B cell (primary cell): ENCODE measurements around the gene LILRB1. TPM values are rescaled to one million over a fixed set of nuclear protein-coding genes. Genes with fewer than 3 reads are reported as not detected.
A peak's percentile ranks its signal among the peaks of the same experiment; 100 is the strongest.

ENCODE experiments used
- ATAC-seq: fragments of 200-7000 bp; cut with Tn5 transposase; one replicate; pipeline ENCODE4 v1.10.0; 2021; ENCODE audit warnings: low read depth, mild to moderate bottlenecking, moderate number of reproducible peaks, moderate library complexity
- CTCF ChIA-PET: fragments of 350-600 bp; sonication (Branson Sonifier 250); formaldehyde crosslinking; loops from one replicate; lab custom pipeline; 2021; ENCODE audit warnings: antibody characterized with exemption, inconsistent platforms; lab: Charles Lee
- POLR2A ChIA-PET: fragments of 350-600 bp; sonication (Branson Sonifier 250); formaldehyde crosslinking; loops from one replicate; lab custom pipeline; 2021; ENCODE audit warnings: antibody characterized with exemption; lab: Charles Lee
- DNase-seq: peaks from one replicate; pipeline ENCODE4 v3.0.0; 2013
- H2AFZ ChIP-seq: 2 replicates; pipeline ENCODE4 v1.6.1; 2012; ENCODE audit warnings: mild to moderate bottlenecking, low read depth, low read length; ENCODE audit not compliant: insufficient read depth, poor library complexity, severe bottlenecking
- H3K27ac ChIP-seq, 2 donors: 1 replicate in 1 of 2; 2 replicates in 1 of 2; pipeline ENCODE4 v1.5.1; 2012 to 2013; ENCODE audit warnings: low read length in 2 of 2, mild to moderate bottlenecking in 2 of 2, moderate library complexity in 1 of 2
- H3K27me3 ChIP-seq, 4 experiments: fragments of 200-600 bp in 1 of 4; sonication (generic) in 1 of 4; replicated peaks in 1 of 4; 1 replicate in 2 of 4; 2 replicates in 2 of 4; pipeline versions ENCODE4 v1.6.1 to v1.7.0; 2013 to 2016; ENCODE audit warnings: low read length in 3 of 4, mild to moderate bottlenecking in 2 of 4, mixed read lengths in 1 of 4, moderate library complexity in 1 of 4; ENCODE audit not compliant: insufficient read depth in 4 of 4, control insufficient read depth in 3 of 4; ENCODE audit errors: control extremely low read depth in 1 of 4
- H3K36me3 ChIP-seq, 2 experiments: replicated peaks in 1 of 2; 1 replicate in 1 of 2; 2 replicates in 1 of 2; pipeline versions ENCODE4 v1.6.1 to v1.7.1; 2013; ENCODE audit warnings: low read length in 1 of 2; ENCODE audit not compliant: insufficient read depth in 2 of 2, control insufficient read depth in 1 of 2; ENCODE audit errors: control extremely low read depth in 1 of 2, extremely low read depth in 1 of 2
- H3K4me1 ChIP-seq, 2 donors: fragments of 200-600 bp in 1 of 2; sonication (generic) in 1 of 2; 1 replicate in 1 of 2; 2 replicates in 1 of 2; pipeline versions ENCODE4 v1.5.1 to v1.6.1; 2013 to 2017; ENCODE audit warnings: low read length in 2 of 2; ENCODE audit not compliant: control insufficient read depth in 2 of 2, insufficient read depth in 2 of 2
- H3K4me2 ChIP-seq: replicated peaks from 2 replicates; pipeline ENCODE3; 2012; ENCODE audit warnings: mild to moderate bottlenecking, low read depth, low read length; ENCODE audit not compliant: poor library complexity, severe bottlenecking
- H3K4me3 ChIP-seq, 5 experiments: fragments of 200-600 bp in 1 of 5; sonication (generic) in 1 of 5; 1 replicate in 3 of 5; 2 replicates in 2 of 5; pipeline versions ENCODE4 v1.5.1 to v1.7.0; 2011 to 2016; ENCODE audit warnings: low read length in 4 of 5, mild to moderate bottlenecking in 4 of 5, low read depth in 2 of 5, control low read depth in 1 of 5, moderate library complexity in 1 of 5; ENCODE audit not compliant: insufficient read depth in 1 of 5; ENCODE audit errors: control extremely low read depth in 1 of 5, extremely low read depth in 1 of 5
- H3K79me2 ChIP-seq: fragments of 200-600 bp; sonication (generic); one replicate; pipeline ENCODE4 v1.6.0; 2016; ENCODE audit warnings: low read length; ENCODE audit not compliant: control insufficient read depth, insufficient read depth
- H3K9ac ChIP-seq: fragments of 200-600 bp; sonication (generic); 2 replicates; pipeline ENCODE4 v1.6.1; 2017; ENCODE audit warnings: mild to moderate bottlenecking, low read length, moderate library complexity
- H3K9me3 ChIP-seq, 3 donors: one replicate each; pipeline versions ENCODE4 v1.6.1 to v1.7.1; 2013; ENCODE audit warnings: low read length in 2 of 3; ENCODE audit not compliant: control insufficient read depth in 2 of 3, insufficient read depth in 1 of 3; ENCODE audit errors: control extremely low read depth in 1 of 3
- H4K20me1 ChIP-seq: 2 replicates; pipeline ENCODE4 v1.6.0; 2012; ENCODE audit warnings: mild to moderate bottlenecking, low read length; ENCODE audit not compliant: insufficient read depth, control insufficient read depth, poor library complexity, severe bottlenecking
- H3K27ac Mint-ChIP-seq: one replicate; pipeline ENCODE4 v1.8.0; 2021; ENCODE audit warnings: mixed read lengths
- H3K27me3 Mint-ChIP-seq: one replicate; pipeline ENCODE4 v1.8.0; 2021; ENCODE audit warnings: mixed read lengths
- H3K4me1 Mint-ChIP-seq: one replicate; pipeline ENCODE4 v1.8.0; 2021; ENCODE audit warnings: mixed read lengths
- H3K4me3 Mint-ChIP-seq: one replicate; pipeline ENCODE4 v1.8.0; 2021; ENCODE audit warnings: mixed read lengths
- H3K9me3 Mint-ChIP-seq: one replicate; pipeline ENCODE4 v1.8.0; 2022; ENCODE audit warnings: mixed read lengths; ENCODE audit not compliant: insufficient read depth
- CTCF ChIP-seq: fragments of 200-600 bp; IDR thresholded peaks from one replicate; pipeline ENCODE4 v1.8.0; 2022; ENCODE audit warnings: antibody characterized with exemption, mild to moderate bottlenecking
- EZH2 ChIP-seq: IDR thresholded peaks from 2 replicates; pipeline ENCODE4 v1.6.1; 2012; ENCODE audit warnings: borderline replicate concordance, low read depth, mild to moderate bottlenecking, moderate library complexity, low read length; ENCODE audit not compliant: insufficient read depth, poor library complexity, severe bottlenecking
- WGBS: methylation state at CpG from one replicate; pipeline ENCODE4 v1.1.5; 2013; ENCODE audit warnings: missing lambda C conversion rate; ENCODE audit not compliant: insufficient coverage; 5-methylcytosine and 5-hydroxymethylcytosine counted together
- intact Hi-C: fragments of 100-400 bp; cut with micrococcal nuclease; formaldehyde crosslinking; loops from one replicate; pipeline ENCODE4 v1.10.0; 2022
- polyA plus RNA-seq: library from polyadenylated mRNA; depleted of rRNA; stranded (reverse); fragments of >200 nt; gene quantifications from 2 replicates; pipeline ENCODE4 v1.2.3, GENCODE V29; 2012
- total RNA-seq, 2 donors: library from RNA; stranded (reverse); fragments of 120-200 nt in 1 of 2; gene quantifications; 1 replicate in 1 of 2; 2 replicates in 1 of 2; pipeline versions ENCODE4 v1.2.3 to v1.2.4, GENCODE V29; 2013 to 2022

Gene LILRB1
- total and polyA plus RNA-seq, 2 donors (not counting 1 experiment from before 2014, with no cell fraction given) = 138 to 170 TPM

DNA sequence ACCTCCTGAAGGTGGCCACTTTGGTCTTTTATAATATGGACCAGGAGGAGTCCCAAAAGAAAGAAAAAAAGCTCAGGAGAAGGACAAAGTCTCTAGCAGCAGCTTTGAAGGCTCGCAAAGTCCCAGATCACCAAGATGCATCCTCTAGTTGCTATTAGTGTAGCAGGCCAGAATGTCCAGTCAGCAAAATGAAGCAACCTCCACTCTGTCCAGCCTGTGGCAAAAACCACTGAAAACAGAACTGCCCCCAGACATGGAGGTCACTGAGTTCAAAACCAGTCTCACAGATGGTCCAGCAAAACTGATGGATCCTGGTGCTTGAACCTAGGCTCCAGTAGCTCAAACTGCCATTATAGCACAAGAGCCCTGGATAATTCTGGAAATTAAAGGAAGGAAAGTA lies 42.9 kb downstream of the LILRB1 start:
- Histone ChIP-seq H3K36me3 (no peaks in the 10 kb centered on the region), H3K79me2 (no peaks in the 10 kb centered on the region), H3K9ac (no peak overlapping the region), H2AFZ (no peak overlapping the region), H4K20me1 (no peaks in the 10 kb centered on the region), H3K9me3 (peaks cover 0 to 6% (median 3%) of the 10 kb centered on the region in 3 donors), H3K4me2 (no peak overlapping the region), H3K4me3 (no peak overlapping the region), H3K27me3 (peaks cover 0 to 16% (median 0%) of the 10 kb centered on the region in 4 experiments), H3K27ac (no peak overlapping the region), H3K4me1 (no peaks in the 10 kb centered on the region)
- intact Hi-C loops = no loop called here
- no peaks in the 10 kb centered on the region for H3K4me1 Mint-ChIP-seq
- DNase-seq (no peak), ATAC-seq (no peak)
- peaks cover 15% of the 10 kb centered on the region for H3K27me3 Mint-ChIP-seq
- peaks cover 11% of the 10 kb centered on the region for H3K9me3 Mint-ChIP-seq
- H3K4me3 Mint-ChIP-seq = no peak overlapping the region
- TF ChIP-seq EZH2 (no peak), CTCF (no peak)
- 100% methylated on average over 1 of the region's 1 CpG for WGBS
- H3K27ac Mint-ChIP-seq = no peak overlapping the region
- ChIA-PET CTCF (interaction anchor here (0.6 to 13.0 kb wide), 12 partner anchors 9 to 244 kb away, joined by 3 to 246 read pairs (median 8); no protein-coding TSS in a partner anchor), POLR2A (no interaction called here)

DNA sequence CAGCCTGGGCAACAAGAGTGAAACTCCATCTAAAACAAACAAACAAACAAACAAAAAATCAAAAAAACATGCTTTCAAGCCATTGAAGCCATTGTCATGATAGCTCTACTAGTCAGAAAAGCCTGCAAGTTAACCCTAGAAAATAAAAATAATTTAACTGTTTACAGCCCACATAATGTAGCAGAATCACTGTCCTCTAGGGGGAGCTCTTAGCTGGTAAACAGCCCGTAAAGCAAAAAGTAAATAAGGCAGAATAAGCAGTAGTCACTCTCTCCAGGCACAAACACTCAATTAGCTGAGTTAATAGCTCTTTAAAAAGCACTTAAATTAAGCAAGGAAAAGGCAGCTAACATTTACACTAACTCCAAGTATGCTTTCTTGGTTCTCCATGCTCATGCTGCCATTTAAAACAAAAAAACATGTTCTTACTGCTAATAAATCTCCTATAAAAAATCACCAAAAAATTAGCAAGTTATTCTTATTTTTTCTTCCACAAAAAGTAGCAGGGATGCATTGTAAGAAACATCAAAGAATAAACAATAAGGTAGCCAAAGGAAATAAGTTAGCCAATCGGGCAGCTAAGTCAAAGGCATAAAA lies 43.8 kb downstream of the LILRB1 start:
- Mint-ChIP-seq H3K4me3 (no peak overlapping the region), H3K27me3 (peaks cover 18% of the 10 kb centered on the region), H3K4me1 (no peaks in the 10 kb centered on the region), H3K9me3 (peaks cover 4% of the 10 kb centered on the region), H3K27ac (no peak overlapping the region)
- Histone ChIP-seq H4K20me1 (no peaks in the 10 kb centered on the region), H3K9me3 (peaks cover 0 to 4% (median 3%) of the 10 kb centered on the region in 3 donors), H3K4me1 (no peaks in the 10 kb centered on the region), H3K27me3 (peaks cover 0 to 16% (median 0%) of the 10 kb centered on the region in 4 experiments), H3K36me3 (no peaks in the 10 kb centered on the region), H3K4me3 (no peak overlapping the region), H2AFZ (no peak overlapping the region), H3K4me2 (no peak overlapping the region), H3K27ac (no peak overlapping the region), H3K79me2 (no peaks in the 10 kb centered on the region), H3K9ac (no peak overlapping the region)
- CTCF ChIA-PET = interaction anchor here (0.6 to 13.0 kb wide), 20 partner anchors 8 to 485 kb away, joined by 3 to 246 read pairs (median 5); partner anchors contain the start of genes CDC42EP5 and LENG8
- intact Hi-C loops = no loop called here
- ATAC-seq (no peak), DNase-seq (peak; percentile 46)
- peak; percentile 73 for TF ChIP-seq CTCF
- no peak for TF ChIP-seq EZH2
- WGBS = no CpG with 5 or more reads among the region's 2 CpGs
- POLR2A ChIA-PET = no interaction called here
